Glutamatergic neuron (in vitro differentiated cells): ENCODE results near the gene NOL4. TPM values are rescaled to one million over a fixed set of nuclear protein-coding genes. Genes with fewer than 3 reads are reported as not detected.

Source experiments
- DNase-seq: peaks from one replicate; pipeline ENCODE4 v3.0.0; 2022
- H3K27ac Mint-ChIP-seq: one replicate; pipeline ENCODE4 v1.8.0; 2020; ENCODE audit warnings: mild to moderate bottlenecking, mixed read lengths, inconsistent platforms; ENCODE audit not compliant: unreplicated experiment
- H3K27me3 Mint-ChIP-seq: one replicate; pipeline ENCODE4 v1.8.0; 2020; ENCODE audit warnings: mild to moderate bottlenecking, moderate library complexity, mixed read lengths, inconsistent platforms; ENCODE audit not compliant: unreplicated experiment
- H3K36me3 Mint-ChIP-seq: one replicate; pipeline ENCODE4 v1.8.0; 2020; ENCODE audit warnings: mild to moderate bottlenecking, mixed read lengths, inconsistent platforms; ENCODE audit not compliant: unreplicated experiment
- H3K4me1 Mint-ChIP-seq: one replicate; pipeline ENCODE4 v1.8.0; 2020; ENCODE audit warnings: mild to moderate bottlenecking, low read depth, mixed read lengths, inconsistent platforms; ENCODE audit not compliant: unreplicated experiment
- H3K4me3 Mint-ChIP-seq: one replicate; pipeline ENCODE4 v1.8.0; 2020; ENCODE audit warnings: mild to moderate bottlenecking, mixed read lengths, inconsistent platforms; ENCODE audit not compliant: unreplicated experiment
- H3K9me3 Mint-ChIP-seq: one replicate; pipeline ENCODE4 v1.8.0; 2020; ENCODE audit warnings: mild to moderate bottlenecking, moderate library complexity, mixed read lengths, inconsistent platforms; ENCODE audit not compliant: unreplicated experiment
- CTCF ChIP-seq: fragments of 200-600 bp; sonication (generic); IDR thresholded peaks from one replicate; pipeline ENCODE4 v1.5.0; 2021; ENCODE audit not compliant: partially characterized antibody, unreplicated experiment
- total RNA-seq: library from RNA; stranded (reverse); fragmentation: NEBNext Ultra II Directional; extraction: Animal tissue kit (Norgen Biotek cat#: 25700); gene quantifications from one replicate; pipeline ENCODE4 v1.2.1, GENCODE V29; 2021; ENCODE audit not compliant: unreplicated experiment

The NOL4 gene
- total RNA-seq, 1 donor from 2014 or later = 8.6 TPM

DNA sequence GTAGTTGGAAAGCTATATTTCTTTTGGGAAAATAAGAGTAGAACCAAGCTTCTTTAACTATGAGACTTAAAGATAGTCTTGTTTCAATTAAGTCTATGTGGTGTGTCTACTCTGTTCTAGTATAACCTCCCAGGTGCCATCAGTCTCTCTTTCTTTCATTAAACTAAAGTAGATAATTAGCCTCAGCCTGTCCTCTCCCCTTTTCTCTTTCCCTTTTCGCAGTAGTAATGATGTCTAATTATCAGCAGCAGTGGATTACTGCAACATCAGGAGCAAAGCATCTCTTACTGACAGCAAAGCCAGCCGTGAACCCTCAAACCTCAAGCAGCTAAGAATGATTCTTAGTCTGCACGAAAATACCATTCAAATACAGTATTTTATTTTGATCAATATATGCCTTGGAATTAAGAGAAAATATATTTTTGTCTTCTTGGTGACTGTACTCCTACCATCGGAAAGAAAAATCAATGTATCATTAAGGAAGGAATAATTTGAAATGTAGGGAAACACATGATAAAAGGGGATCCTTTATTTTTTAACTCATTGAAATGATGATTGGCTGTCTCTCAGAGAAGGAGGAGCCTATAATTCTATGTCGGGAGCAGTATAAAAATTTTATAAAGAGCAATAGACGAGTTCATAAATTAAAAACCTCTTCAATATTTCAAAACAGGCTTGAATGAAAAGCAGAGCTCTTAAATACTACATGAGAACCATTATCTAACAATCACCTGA is 4.5 kb downstream of the NOL4 start:
- no peak for DNase-seq
- no peak for TF ChIP-seq CTCF
- H3K9me3 Mint-ChIP-seq = peaks cover 3% of the 10 kb centered on the region
- H3K36me3 Mint-ChIP-seq = no peaks in the 10 kb centered on the region
- H3K27ac Mint-ChIP-seq = no peak overlapping the region
- H3K4me3 Mint-ChIP-seq = peak overlapping the region; percentile 40
- peaks cover 8% of the 10 kb centered on the region for H3K27me3 Mint-ChIP-seq
- H3K4me1 Mint-ChIP-seq = peaks cover 8% of the 10 kb centered on the region

DNA sequence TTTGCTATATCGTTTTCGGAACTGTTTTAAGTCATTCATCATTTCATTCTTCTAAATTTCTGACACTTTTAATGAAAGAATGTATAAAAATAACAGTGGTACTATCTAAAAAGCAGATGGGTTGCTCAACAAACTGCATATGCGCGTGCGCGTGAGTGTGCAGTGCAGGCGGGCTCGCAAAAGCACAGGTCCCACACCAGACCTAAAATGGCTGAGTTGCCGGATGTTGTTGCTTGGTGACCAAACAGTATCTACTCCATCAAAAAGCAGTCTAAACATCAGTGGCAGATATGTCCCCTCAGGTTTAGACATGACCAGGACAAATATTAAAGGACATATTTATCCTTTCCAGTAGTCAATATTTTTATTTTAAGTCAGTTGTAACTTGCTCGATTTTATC is 5.1 kb downstream of the NOL4 start:
- H3K4me3 Mint-ChIP-seq = no peak overlapping the region
- peaks cover 8% of the 10 kb centered on the region for H3K27me3 Mint-ChIP-seq
- H3K36me3 Mint-ChIP-seq = no peaks in the 10 kb centered on the region
- H3K9me3 Mint-ChIP-seq = peaks cover 3% of the 10 kb centered on the region
- DNase-seq = no peak
- no peak overlapping the region for H3K27ac Mint-ChIP-seq
- TF ChIP-seq CTCF = no peak
- H3K4me1 Mint-ChIP-seq = peaks cover 8% of the 10 kb centered on the region

GRCh38 chr18:34212511-34212910 is 12.2 kb downstream of the NOL4 start:
- H3K36me3 Mint-ChIP-seq = no peaks in the 10 kb centered on the region
- no peak overlapping the region for H3K27ac Mint-ChIP-seq
- no peaks in the 10 kb centered on the region for H3K4me1 Mint-ChIP-seq
- DNase-seq = no peak
- TF ChIP-seq CTCF = no peak
- no peaks in the 10 kb centered on the region for H3K9me3 Mint-ChIP-seq
- H3K4me3 Mint-ChIP-seq = no peak overlapping the region
- no peaks in the 10 kb centered on the region for H3K27me3 Mint-ChIP-seq

DNA sequence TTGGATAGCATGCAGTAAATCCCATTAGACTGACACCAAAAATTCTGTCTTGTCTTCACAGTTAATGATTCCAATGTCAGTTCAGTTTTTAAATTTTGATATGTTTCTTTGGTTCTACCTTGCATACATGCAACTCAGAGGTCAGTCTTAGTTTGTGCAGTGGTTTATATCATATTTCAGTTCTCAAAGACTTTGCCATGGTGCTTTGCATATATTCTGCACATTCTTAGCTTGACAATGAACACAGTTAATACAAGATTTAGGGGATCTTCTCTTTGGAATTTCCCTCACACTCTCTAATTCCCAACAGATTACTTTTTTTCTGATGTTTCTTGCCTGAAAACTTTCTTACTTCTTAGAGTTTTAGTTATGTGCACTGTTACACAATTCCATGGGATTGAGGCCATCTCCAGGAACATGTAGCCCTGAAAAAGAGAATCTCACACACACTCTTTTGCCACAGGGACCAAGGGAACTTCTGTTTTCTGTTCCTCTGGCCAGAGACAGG is 17.3 kb downstream of the NOL4 start:
- DNase-seq = no peak
- Mint-ChIP-seq H3K27me3 (no peaks in the 10 kb centered on the region), H3K4me1 (no peaks in the 10 kb centered on the region), H3K36me3 (no peaks in the 10 kb centered on the region), H3K27ac (no peak overlapping the region), H3K9me3 (no peaks in the 10 kb centered on the region), H3K4me3 (no peak overlapping the region)
- TF ChIP-seq CTCF = no peak

GRCh38 chr18:34203866-34204265 is 20.8 kb downstream of the NOL4 start:
- Mint-ChIP-seq H3K36me3 (no peaks in the 10 kb centered on the region), H3K27ac (no peak overlapping the region), H3K4me3 (no peak overlapping the region), H3K4me1 (peaks cover 6% of the 10 kb centered on the region), H3K27me3 (no peaks in the 10 kb centered on the region), H3K9me3 (peaks cover under 1% of the 10 kb centered on the region)
- TF ChIP-seq CTCF = no peak
- DNase-seq = no peak
